SK-N-SH treated with all-trans-retinoic acid at 6 μM for 48 hours (cell line): ENCODE results near the gene TNIP3.

Source experiments
- ARNTL ChIP-seq: fragments of 450-650 bp; formaldehyde crosslinking; IDR thresholded peaks from 2 replicates; pipeline ENCODE4 v1.5.0; 2020; ENCODE audit warnings: low read depth, mild to moderate bottlenecking, moderate library complexity, borderline replicate concordance
- BACH2 ChIP-seq: fragments of 250-450 bp; sonication (Bioruptor Pico); IDR thresholded peaks from 2 replicates; pipeline ENCODE4 v1.9.0; 2021; ENCODE audit warnings: mild to moderate bottlenecking, borderline replicate concordance
- CREB5 ChIP-seq: fragments of 250-450 bp; sonication (Bioruptor Pico); IDR thresholded peaks from 2 replicates; pipeline ENCODE4 v1.5.1; 2020; ENCODE audit warnings: low read depth, mild to moderate bottlenecking, moderate library complexity
- ISL1 ChIP-seq: fragments of 250-450 bp; sonication (Bioruptor Pico); IDR thresholded peaks from 2 replicates; pipeline ENCODE4 v2.1.2; 2022; ENCODE audit warnings: mild to moderate bottlenecking, moderate library complexity
- OSR1 ChIP-seq: fragments of 250-450 bp; sonication (Bioruptor Pico); IDR thresholded peaks from 2 replicates; pipeline ENCODE4 v1.8.0; 2022; ENCODE audit warnings: moderate library complexity, mild to moderate bottlenecking, inconsistent platforms
- SNAI2 ChIP-seq: fragments of 250-450 bp; sonication (Bioruptor Pico); IDR thresholded peaks from 2 replicates; pipeline ENCODE4 v1.5.0; 2020; ENCODE audit warnings: mild to moderate bottlenecking, moderate library complexity
- TCF4 ChIP-seq: fragments of 250-450 bp; sonication (Bioruptor Pico); IDR thresholded peaks from 2 replicates; pipeline ENCODE4 v1.8.0; 2021; ENCODE audit warnings: mild to moderate bottlenecking, moderate library complexity, borderline replicate concordance
- TSHZ2 ChIP-seq: fragments of 250-450 bp; sonication (Bioruptor Pico); IDR thresholded peaks from 2 replicates; pipeline ENCODE4 v1.5.0; 2020; ENCODE audit warnings: mild to moderate bottlenecking, moderate library complexity
- ZFP3 ChIP-seq: fragments of 250-450 bp; sonication (Bioruptor Pico); IDR thresholded peaks from 2 replicates; pipeline ENCODE4 v1.5.0; 2020; ENCODE audit warnings: mild to moderate bottlenecking, moderate library complexity
- ZFP30 ChIP-seq: fragments of 450-650 bp; formaldehyde crosslinking; IDR thresholded peaks from 2 replicates; pipeline ENCODE4 v1.5.0; 2022; ENCODE audit warnings: mild to moderate bottlenecking, moderate library complexity
- ZNF565 ChIP-seq: fragments of 450-650 bp; formaldehyde crosslinking; conservative IDR thresholded peaks from 2 replicates; pipeline ENCODE4 v1.5.0; 2020; ENCODE audit warnings: low read depth, mild to moderate bottlenecking, moderate library complexity
- ZNF70 ChIP-seq: fragments of 450-650 bp; formaldehyde crosslinking; IDR thresholded peaks from 2 replicates; pipeline ENCODE4 v1.5.0; 2020; ENCODE audit warnings: mild to moderate bottlenecking, moderate library complexity
- TF ChIP-seq, protein P1 (sequence below): fragments of 250-450 bp; sonication (Bioruptor Pico); IDR thresholded peaks from 2 replicates; pipeline ENCODE4 v1.5.1; 2021; ENCODE audit warnings: mild to moderate bottlenecking, moderate library complexity

DNA sequence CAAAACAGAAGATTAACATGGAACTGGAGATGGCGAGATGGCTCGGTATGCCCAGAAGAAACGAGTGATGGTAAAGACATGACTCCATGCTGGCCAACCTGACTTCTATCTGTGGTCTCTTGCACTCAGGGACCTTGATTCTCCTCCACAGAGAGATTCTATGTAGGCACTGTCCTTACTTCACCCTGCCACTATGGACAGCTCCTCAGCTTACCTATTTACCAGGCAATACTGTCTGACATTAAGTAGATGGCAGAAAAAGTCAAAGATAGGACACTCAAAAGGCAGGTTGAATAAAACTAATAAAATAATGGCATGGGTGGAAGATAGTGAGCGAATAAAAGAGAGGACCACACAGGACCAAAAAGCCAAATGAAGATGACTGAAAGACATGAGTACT is 56.6 kb downstream of the TNIP3 start:
- TF ChIP-seq OSR1 (CRISPR knock-in tag), result no peak
- TF ChIP-seq ZFP30, result no peak
- TF ChIP-seq CREB5 (CRISPR knock-in tag), result no peak
- TF ChIP-seq, protein P1, sequence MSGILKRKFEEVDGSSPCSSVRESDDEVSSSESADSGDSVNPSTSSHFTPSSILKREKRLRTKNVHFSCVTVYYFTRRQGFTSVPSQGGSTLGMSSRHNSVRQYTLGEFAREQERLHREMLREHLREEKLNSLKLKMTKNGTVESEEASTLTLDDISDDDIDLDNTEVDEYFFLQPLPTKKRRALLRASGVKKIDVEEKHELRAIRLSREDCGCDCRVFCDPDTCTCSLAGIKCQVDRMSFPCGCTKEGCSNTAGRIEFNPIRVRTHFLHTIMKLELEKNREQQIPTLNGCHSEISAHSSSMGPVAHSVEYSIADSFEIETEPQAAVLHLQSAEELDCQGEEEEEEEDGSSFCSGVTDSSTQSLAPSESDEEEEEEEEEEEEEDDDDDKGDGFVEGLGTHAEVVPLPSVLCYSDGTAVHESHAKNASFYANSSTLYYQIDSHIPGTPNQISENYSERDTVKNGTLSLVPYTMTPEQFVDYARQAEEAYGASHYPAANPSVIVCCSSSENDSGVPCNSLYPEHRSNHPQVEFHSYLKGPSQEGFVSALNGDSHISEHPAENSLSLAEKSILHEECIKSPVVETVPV (CRISPR knock-in tag), result no peak
- no peak for TF ChIP-seq ARNTL
- TF ChIP-seq ISL1 (CRISPR knock-in tag), result no peak
- no peak for TF ChIP-seq SNAI2 (CRISPR knock-in tag)
- TF ChIP-seq ZFP3, result no peak
- TF ChIP-seq TCF4, result no peak
- TF ChIP-seq ZNF70 (CRISPR knock-in tag), result no peak
- TF ChIP-seq TSHZ2 (CRISPR knock-in tag), result no peak
- no peak for TF ChIP-seq BACH2 (CRISPR knock-in tag)
- TF ChIP-seq ZNF565 (CRISPR knock-in tag), result no peak
